Small intestine (tissue), 7 donors: ENCODE results near the gene RAB43. TPM values are rescaled to one million over a fixed set of nuclear protein-coding genes. Genes with fewer than 3 reads are reported as not detected.
A peak's percentile ranks its signal among the peaks of the same experiment; 100 is the strongest.

Source experiments
- DNase-seq, 2 donors: peaks; one replicate each; pipeline versions ENCODE4 v3.0.0 to v3.0.0-alpha.2; 2013
- FAIRE-seq: peaks from 2 replicates; lab custom pipeline; 2012; peaks lifted over from hg19 to GRCh38; lab: Jason Lieb, UNC
- H3K27ac ChIP-seq, 3 donors: one replicate each; pipeline ENCODE4 v1.5.1; 2013; ENCODE audit warnings: low read length in 2 of 3, mild to moderate bottlenecking in 2 of 3, control low read depth in 1 of 3, inconsistent platforms in 1 of 3, low read depth in 1 of 3, moderate library complexity in 1 of 3
- H3K27me3 ChIP-seq, 3 donors: one replicate each; pipeline ENCODE4 v1.6.1; 2013; ENCODE audit warnings: low read length in 3 of 3, inconsistent platforms in 1 of 3; ENCODE audit not compliant: control insufficient read depth in 3 of 3, insufficient read depth in 3 of 3
- H3K36me3 ChIP-seq, 3 donors: one replicate each; pipeline ENCODE4 v1.6.1; 2013; ENCODE audit warnings: low read length in 3 of 3, inconsistent platforms in 1 of 3, low read depth in 1 of 3, mild to moderate bottlenecking in 1 of 3, moderate library complexity in 1 of 3; ENCODE audit not compliant: control insufficient read depth in 3 of 3, insufficient read depth in 2 of 3
- H3K4me1 ChIP-seq, 3 donors: one replicate each; pipeline ENCODE4 v1.6.1; 2013; ENCODE audit warnings: low read length in 2 of 3, inconsistent platforms in 1 of 3, low read depth in 1 of 3, mild to moderate bottlenecking in 1 of 3, moderate library complexity in 1 of 3; ENCODE audit not compliant: control insufficient read depth in 3 of 3, insufficient read depth in 2 of 3
- H3K4me3 ChIP-seq, 3 donors: one replicate each; pipeline ENCODE4 v1.5.1; 2013; ENCODE audit warnings: low read length in 3 of 3, control low read depth in 1 of 3, inconsistent platforms in 1 of 3, low read depth in 1 of 3, mild to moderate bottlenecking in 1 of 3, moderate library complexity in 1 of 3
- H3K9me3 ChIP-seq, 2 donors: one replicate each; pipeline ENCODE4 v1.6.1; 2013; ENCODE audit warnings: low read depth in 1 of 2, low read length in 1 of 2; ENCODE audit not compliant: control insufficient read depth in 2 of 2, insufficient read depth in 1 of 2
- WGBS, 3 donors: extraction: QIAGEN DNeasy Blood & Tissue Kit; methylation state at CpG; one replicate each; pipeline ENCODE4 v1.1.7; 2013; 5-methylcytosine and 5-hydroxymethylcytosine counted together
- polyA plus RNA-seq, 4 donors: library from polyadenylated mRNA; stranded (reverse) in 3 of 4; unstranded in 1 of 4; fragments of 200-250 nt in 3 of 4; fragments of 120-200 nt in 1 of 4; gene quantifications; one replicate each; pipeline versions ENCODE4 v1.2.1 to v1.2.3, GENCODE V29; 2013
- donor health status: healthy with polysubstance abuse.
- donor health status: control.
- donor health status: control.
- donor health status: Bipolar disorder and iron deficiency.
- donor health status: healthy.

Gene RAB43
- polyA plus RNA-seq, 4 donors, result 3.4 to 15.0 (median 6.8) TPM

DNA sequence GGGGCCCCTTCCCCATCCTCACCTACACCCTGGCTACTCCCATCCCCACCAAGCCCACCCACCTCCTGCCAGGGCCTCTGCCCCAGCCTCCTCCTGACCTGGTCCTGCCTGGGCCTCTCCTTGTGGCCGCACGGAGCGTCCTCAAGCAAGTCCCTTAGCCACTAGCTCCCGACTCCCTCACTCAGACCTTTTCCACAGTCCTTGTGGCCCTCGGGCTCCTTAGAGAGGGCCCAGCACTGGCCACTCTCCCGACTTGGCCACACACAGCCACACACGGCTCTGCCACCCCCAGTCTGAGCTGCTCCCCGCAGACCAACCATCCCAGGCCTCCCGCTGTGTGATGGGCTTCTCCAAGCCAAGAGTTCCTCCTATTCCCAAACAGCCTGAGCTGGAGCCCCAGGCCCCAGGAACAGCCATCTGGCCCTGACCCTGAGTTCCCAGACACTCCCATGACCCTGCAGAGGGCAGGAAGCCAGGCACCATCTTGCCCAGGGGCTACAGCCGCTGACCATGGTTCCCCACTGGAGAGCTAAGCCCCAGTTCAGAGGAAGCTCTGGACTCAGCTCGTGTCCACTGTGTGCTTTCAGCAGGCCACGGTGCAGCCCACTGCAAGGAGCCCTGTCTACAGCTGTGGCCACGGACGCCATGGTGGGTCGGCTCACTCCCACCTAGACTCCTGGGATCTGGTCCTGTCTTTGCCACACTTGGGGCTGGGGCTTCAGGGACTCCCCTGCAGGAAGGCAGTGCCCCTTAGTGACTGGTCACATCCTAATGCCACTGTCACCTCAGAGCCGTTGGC, 7.0 kb upstream of the RAB43 start:
- Histone ChIP-seq H3K27me3 (no peaks in the 10 kb centered on the region), H3K4me3 (no peak overlapping the region), H3K4me1 (peaks cover 0 to 1% (median 0%) of the 10 kb centered on the region in 3 donors), H3K36me3 (peaks cover 16 to 68% (median 17%) of the 10 kb centered on the region in 3 donors), H3K9me3 (no peaks in the 10 kb centered on the region), H3K27ac (no peak overlapping the region)
- 91 to 96% (median 92%) methylated on average over 16 of the region's 16 CpGs for WGBS, 3 donors
- DNase-seq (no peak), FAIRE-seq (no peak)

DNA sequence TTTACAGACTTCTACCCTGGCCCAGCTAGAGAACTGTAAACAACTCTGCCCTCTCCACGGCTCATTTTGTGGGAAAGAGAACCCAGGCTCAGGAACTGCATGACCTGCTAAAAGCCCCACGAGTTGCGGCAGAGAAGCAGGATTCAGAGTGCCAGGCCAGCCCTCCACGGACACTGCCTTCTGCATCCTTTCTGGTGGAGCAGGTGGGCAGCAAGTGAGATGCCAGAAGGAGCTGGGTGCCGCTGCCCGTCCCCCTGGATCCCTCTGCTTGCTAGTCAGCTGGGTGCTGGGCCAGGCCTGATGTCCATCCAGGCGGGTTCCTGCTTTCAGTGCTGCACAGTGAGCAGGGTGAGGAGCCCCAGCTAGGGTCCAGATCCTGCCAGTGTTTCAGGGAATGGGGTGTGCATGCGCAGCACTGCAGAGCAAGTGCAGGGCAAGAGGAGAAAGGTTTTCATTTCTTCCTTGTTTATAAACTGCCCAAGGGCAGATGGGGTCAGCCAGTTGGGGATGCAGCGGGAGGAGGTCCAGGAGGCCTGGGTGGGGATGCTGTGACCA, 5.2 kb upstream of the RAB43 start:
- DNase-seq (no peak), FAIRE-seq (no peak)
- Histone ChIP-seq H3K4me1 (peaks cover 0 to 13% (median 0%) of the 10 kb centered on the region in 3 donors), H3K27ac (no peak overlapping the region), H3K4me3 (no peak overlapping the region), H3K9me3 (no peaks in the 10 kb centered on the region), H3K36me3 (peaks cover 9 to 51% (median 13%) of the 10 kb centered on the region in 3 donors), H3K27me3 (no peaks in the 10 kb centered on the region)
- 86 to 92% (median 91%) methylated on average over 9 of the region's 9 CpGs for WGBS, 3 donors

DNA sequence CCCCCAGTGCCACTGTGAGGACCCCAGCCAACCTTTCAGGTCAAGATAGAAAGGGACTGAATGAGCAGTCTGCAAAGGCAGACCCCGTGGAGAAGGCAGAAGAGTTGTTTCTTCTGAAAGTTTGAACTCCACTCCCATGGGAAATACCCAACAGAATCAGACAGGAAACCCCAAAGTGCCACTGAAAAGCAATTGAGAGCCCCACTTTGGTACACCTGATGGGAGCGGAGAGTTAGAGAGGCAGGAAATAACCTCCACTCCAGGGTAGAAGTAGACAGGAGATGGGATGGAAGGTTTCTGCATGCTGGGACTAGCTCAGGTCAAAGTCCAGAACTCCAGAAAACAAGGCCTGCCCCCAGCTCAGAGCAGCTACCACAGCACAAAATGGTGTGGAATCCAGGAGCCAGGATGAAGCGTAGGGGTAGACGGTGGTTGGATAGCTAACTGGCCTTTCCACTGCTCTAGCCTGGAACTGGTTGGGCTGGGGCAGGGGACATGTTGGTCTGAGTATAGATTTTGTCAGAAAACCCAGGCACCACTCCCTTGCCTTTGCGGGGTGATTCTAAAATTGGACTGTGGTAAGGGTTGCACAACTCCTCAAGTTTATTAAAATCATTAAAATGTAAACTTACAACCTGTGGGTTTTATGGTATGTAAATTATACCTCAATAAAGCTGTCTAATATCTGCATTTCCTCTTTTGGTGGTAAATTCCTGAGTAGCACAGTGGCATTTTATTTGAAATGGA, 1.9 kb upstream of the RAB43 start:
- Histone ChIP-seq H3K4me3 (no peak overlapping the region), H3K27me3 (no peaks in the 10 kb centered on the region), H3K36me3 (peaks cover 0 to 22% (median 3%) of the 10 kb centered on the region in 3 donors), H3K9me3 (no peaks in the 10 kb centered on the region), H3K27ac (peak overlapping the region; percentile 6 to 95 (median 16)), H3K4me1 (peaks cover 2 to 30% (median 5%) of the 10 kb centered on the region in 3 donors)
- WGBS, 3 donors, result 28 to 48% (median 33%) methylated on average over 5 of the region's 5 CpGs
- DNase-seq (peak; percentile 52 to 69), FAIRE-seq (no peak)

DNA sequence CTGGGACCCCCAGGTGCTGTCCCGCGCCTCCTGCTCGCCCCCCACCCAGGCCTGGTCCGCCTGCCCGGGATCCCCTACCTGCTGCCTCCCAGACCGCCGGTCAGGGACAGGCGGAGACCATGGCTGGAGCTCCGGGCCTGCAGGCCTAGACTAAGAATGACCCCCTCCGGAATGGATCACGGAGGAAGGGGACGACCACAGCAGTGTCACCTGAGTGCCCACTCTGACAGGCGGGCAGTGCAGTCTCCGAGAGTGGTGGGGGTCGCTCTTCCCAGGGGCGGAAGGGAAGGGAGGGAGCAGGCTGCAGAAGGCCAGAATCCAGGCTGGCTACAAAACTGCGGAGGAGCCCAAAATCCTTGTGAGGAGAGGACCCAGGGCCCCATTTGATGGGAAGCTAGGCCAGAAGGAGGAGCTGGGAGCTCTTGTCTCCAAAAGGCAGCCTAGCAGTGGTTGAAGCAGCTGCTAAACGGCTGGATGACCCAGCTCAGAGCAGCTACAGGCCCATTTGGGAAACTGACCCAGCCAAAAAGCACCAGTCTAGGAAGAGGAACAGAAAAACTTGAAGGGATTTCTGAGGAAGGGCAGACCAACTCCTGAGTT, 908 bp upstream of the RAB43 start:
- Histone ChIP-seq H3K4me3 (peak overlapping the region in 2 of 3 donors; percentile 59 to 72), H3K27me3 (no peaks in the 10 kb centered on the region), H3K4me1 (peaks cover 5 to 34% (median 10%) of the 10 kb centered on the region in 3 donors), H3K9me3 (no peaks in the 10 kb centered on the region), H3K36me3 (peaks cover 0 to 15% (median 0%) of the 10 kb centered on the region in 3 donors), H3K27ac (peak overlapping the region; percentile 85 to 95 (median 86))
- FAIRE-seq (no peak), DNase-seq (no peak)
- WGBS, 3 donors, result 57 to 72% (median 63%) methylated on average over 15 to 18 of the region's 18 CpGs

DNA sequence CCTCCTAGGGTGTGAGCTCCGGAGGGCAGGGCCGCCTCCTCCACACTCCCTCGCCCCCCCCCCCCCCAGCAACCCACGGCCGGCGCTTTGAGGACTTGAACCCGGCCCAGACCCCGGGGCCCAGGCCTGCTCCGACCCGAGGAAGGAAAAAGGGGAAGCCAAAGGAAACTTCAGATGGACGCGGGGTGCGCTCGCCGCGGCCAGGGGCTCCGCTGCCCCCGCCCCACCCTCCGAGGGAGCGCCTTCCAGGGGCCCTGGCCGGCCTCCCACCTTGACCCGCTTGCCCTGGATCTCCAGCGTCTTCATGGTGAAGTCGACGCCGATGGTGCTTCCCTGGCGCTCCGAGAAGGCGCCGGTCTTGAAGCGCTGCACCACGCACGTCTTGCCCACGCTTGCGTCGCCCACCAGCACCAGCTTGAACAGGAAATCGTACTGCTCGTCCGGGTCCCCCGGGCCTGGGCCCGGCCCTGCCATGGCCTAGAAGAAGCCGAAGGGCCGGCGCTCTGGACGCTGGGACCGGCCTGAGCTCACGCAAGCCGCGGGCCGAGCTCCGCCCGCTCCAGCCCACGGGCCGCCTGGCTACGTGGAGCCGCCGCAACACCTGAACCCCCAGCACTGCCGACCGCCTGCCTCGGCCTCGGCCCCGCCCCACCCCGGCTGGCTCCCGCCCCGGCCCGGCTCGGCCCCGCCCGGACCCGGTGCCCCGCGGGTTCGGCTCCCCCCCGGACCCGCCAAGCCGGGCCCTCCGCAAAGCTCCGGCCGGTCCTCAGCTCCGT, 400 bp downstream of the RAB43 start:
- WGBS, 3 donors, result 0 to 1% (median 1%) methylated on average over 45 to 80 of the region's 80 CpGs
- H3K9me3 ChIP-seq, result no peaks in the 10 kb centered on the region
- peaks cover 0 to 10% (median 0%) of the 10 kb centered on the region in 3 donors for H3K36me3 ChIP-seq
- DNase-seq, result peak; percentile 14 to 81
- peaks cover 10 to 45% (median 19%) of the 10 kb centered on the region in 3 donors for H3K4me1 ChIP-seq
- no peak for FAIRE-seq
- H3K4me3 ChIP-seq, result peak overlapping the region; percentile 67 to 72 (median 69)
- H3K27ac ChIP-seq, result peak overlapping the region; percentile 79 to 94 (median 82)
- no peaks in the 10 kb centered on the region for H3K27me3 ChIP-seq

DNA sequence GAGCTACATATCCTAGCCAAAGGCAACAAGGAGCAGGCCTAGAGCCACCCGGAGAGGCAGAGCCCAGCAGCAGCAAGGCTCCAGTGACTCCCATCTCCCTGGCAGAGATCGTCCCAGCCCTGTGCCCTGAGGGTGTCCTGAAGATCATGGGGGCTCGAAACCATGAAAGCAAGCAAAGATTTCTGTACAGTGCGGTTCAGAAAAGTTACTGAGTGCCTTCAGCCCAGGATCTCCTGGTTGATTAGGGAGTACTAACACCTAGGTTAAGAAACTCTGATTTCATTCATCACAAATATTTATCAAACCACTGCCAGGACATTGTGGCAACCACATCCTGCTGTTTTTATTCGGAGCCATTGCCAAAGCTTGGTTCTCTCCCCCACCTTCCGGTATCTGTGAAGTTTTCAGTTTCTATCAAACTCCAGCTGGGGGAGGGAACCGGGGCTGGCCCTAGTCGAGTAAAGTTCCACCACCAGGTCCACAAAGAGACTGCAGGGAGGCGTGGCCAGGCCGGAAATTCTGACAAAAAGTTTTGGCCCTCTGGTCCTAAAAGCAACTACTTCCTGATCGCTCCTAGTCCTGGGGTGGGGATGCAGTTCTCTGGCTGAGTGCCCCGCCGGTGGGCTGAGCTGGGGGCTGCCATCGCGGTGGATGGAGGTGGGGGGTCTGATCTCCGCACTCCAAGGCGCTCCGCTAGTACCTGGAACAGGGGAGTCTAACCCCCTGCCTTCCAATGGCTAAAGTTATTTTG, 1.2 kb downstream of the RAB43 start:
- Histone ChIP-seq H3K4me3 (peak overlapping the region; percentile 67 to 72 (median 69)), H3K36me3 (peaks cover 0 to 6% (median 0%) of the 10 kb centered on the region in 3 donors), H3K27me3 (no peaks in the 10 kb centered on the region), H3K27ac (peak overlapping the region; percentile 79 to 94 (median 82)), H3K4me1 (peaks cover 10 to 48% (median 19%) of the 10 kb centered on the region in 3 donors), H3K9me3 (no peaks in the 10 kb centered on the region)
- WGBS, 3 donors, result 0 to 1% (median 1%) methylated on average over 18 of the region's 18 CpGs
- FAIRE-seq (no peak), DNase-seq (peak; percentile 89 to 91)

DNA sequence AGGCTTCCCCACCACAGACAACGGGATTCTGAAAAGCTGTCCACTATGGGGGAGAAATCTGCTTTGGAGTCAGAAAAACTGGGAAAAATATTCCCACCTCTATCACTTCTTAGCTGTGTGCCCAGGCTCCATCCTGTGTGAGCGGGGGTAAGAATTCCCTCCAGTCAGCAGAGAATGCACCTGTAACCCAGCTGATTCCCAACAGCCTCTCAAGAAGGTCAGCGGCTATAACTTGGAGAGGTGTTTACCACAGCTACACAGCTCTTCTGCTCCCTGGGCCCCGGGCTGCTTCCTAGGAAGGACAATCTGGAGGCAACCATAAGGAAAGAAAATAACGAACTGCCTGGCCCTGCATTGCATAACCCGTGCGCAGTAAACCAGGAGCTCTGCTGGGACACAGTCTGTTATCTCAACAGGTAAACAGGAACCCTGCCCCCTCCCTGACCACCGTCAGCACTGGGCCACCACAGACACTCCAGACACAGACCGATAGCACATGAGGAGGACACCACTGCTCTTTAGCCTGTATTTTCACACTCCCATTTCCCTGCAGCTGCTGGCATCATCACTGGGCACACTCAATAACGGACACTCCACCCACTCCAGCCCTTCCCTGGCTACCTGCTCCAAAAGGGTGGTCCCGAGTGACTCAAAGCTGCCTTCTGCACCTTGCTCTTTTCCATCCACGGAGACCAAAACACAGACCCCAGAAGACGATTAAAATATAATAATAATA, 2.1 kb downstream of the RAB43 start:
- FAIRE-seq (no peak), DNase-seq (peak; percentile 75 to 89)
- peaks cover 10 to 48% (median 19%) of the 10 kb centered on the region in 3 donors for H3K4me1 ChIP-seq
- 8 to 26% (median 17%) methylated on average over 13 of the region's 13 CpGs for WGBS, 3 donors
- H3K9me3 ChIP-seq, result no peaks in the 10 kb centered on the region
- peak overlapping the region; percentile 61 to 90 (median 82) for H3K27ac ChIP-seq
- peak overlapping the region; percentile 52 to 72 (median 67) for H3K4me3 ChIP-seq
- no peaks in the 10 kb centered on the region for H3K27me3 ChIP-seq
- H3K36me3 ChIP-seq, result peaks cover 0 to 10% (median 0%) of the 10 kb centered on the region in 3 donors
